A549 (cell line): ENCODE results near the gene MSTN. TPM values are rescaled to one million over a fixed set of nuclear protein-coding genes. Genes with fewer than 3 reads are reported as not detected.

Experiments
- ATAC-seq, 2 experiments: fragments of 200-7000 bp in 1 of 2; fragments of >200 bp in 1 of 2; cut with Nextera tagmentation in 1 of 2; cut with Tn5 transposase in 1 of 2; 3 replicates each; pipeline versions ENCODE4 v1.8.0 to v1.9.1; 2018 to 2020; ENCODE audit warnings: mild to moderate bottlenecking in 1 of 2, moderate library complexity in 1 of 2
- CTCF ChIA-PET: fragments of 300-600 bp; sonication (Branson Sonifier 250); formaldehyde crosslinking; extraction: SDS; loops from one replicate; lab custom pipeline; 2021; ENCODE audit warnings: antibody characterized with exemption, inconsistent platforms; lab: Yijun Ruan, JAX
- POLR2A ChIA-PET: fragments of 350-600 bp; formaldehyde crosslinking; extraction: SDS; loops from one replicate; lab custom pipeline; 2021; ENCODE audit warnings: antibody characterized with exemption, inconsistent platforms; lab: Yijun Ruan, JAX
- DNase-seq, 2 experiments: peaks; one replicate each; pipeline versions ENCODE4 v3.0.0 to v3.0.0-alpha.2; 2011 to 2016; ENCODE audit warnings: low read depth in 1 of 2, low spot score in 1 of 2
- FAIRE-seq: peaks from 2 replicates; lab custom pipeline; 2011; peaks lifted over from hg19 to GRCh38; lab: Jason Lieb, UNC
- H3K27ac ChIP-seq, 2 experiments: fragments of >200 bp; sonication (Bioruptor Twin); formaldehyde crosslinking; 3 replicates each; pipeline ENCODE4 v1.5.1; 2016 to 2017
- H3K4me1 ChIP-seq: fragments of >200 bp; sonication (Bioruptor Twin); formaldehyde crosslinking; 3 replicates; pipeline ENCODE4 v1.6.1; 2016
- H3K4me2 ChIP-seq: fragments of >200 bp; sonication (Bioruptor Twin); formaldehyde crosslinking; 3 replicates; pipeline ENCODE4 v1.6.1; 2016
- H3K4me3 ChIP-seq: fragments of >200 bp; sonication (Bioruptor Twin); formaldehyde crosslinking; 3 replicates; pipeline ENCODE4 v1.5.1; 2016
- H3K9me3 ChIP-seq: fragments of >200 bp; sonication (Bioruptor Twin); formaldehyde crosslinking; 3 replicates; pipeline ENCODE4 v1.6.1; 2016
- ATOH8 ChIP-seq: fragments of 250-450 bp; sonication (Bioruptor Pico); IDR thresholded peaks from 2 replicates; pipeline ENCODE4 v1.5.0; 2020; ENCODE audit warnings: low read depth, mild to moderate bottlenecking, moderate library complexity
- CBX2 ChIP-seq: fragments of 200-600 bp; sonication (generic); IDR thresholded peaks from 2 replicates; pipeline ENCODE4 v1.6.1; 2016; ENCODE audit warnings: low read depth, mild to moderate bottlenecking, borderline replicate concordance
- CBX8 ChIP-seq: fragments of 200-600 bp; sonication (generic); IDR thresholded peaks from 2 replicates; pipeline ENCODE4 v1.6.1; 2016
- CTCF ChIP-seq: fragments of >200 bp; sonication (Bioruptor Twin); formaldehyde crosslinking; IDR thresholded peaks from 3 replicates; pipeline ENCODE4 v1.5.1; 2016
- EHMT2 ChIP-seq: fragments of 200-600 bp; sonication (generic); IDR thresholded peaks from 2 replicates; pipeline ENCODE4 v1.6.1; 2016; ENCODE audit warnings: antibody characterized with exemption, low read depth, mild to moderate bottlenecking, moderate library complexity
- FOXS1 ChIP-seq: fragments of 250-450 bp; sonication (Bioruptor Pico); IDR thresholded peaks from 2 replicates; pipeline ENCODE4 v1.5.0; 2020; ENCODE audit warnings: mild to moderate bottlenecking, moderate library complexity
- HOXB13 ChIP-seq: fragments of 250-450 bp; sonication (Bioruptor Pico); IDR thresholded peaks from 2 replicates; pipeline ENCODE4 v1.5.0; 2020; ENCODE audit warnings: low read depth, mild to moderate bottlenecking, moderate library complexity
- JUN ChIP-seq, 2 experiments: fragments of >200 bp; sonication (Bioruptor Twin); formaldehyde crosslinking; IDR thresholded peaks; 2 replicates in 1 of 2; 3 replicates in 1 of 2; pipeline ENCODE4 v1.6.1; 2016 to 2017
- JUNB ChIP-seq: fragments of >200 bp; sonication (Bioruptor Twin); formaldehyde crosslinking; IDR thresholded peaks from 2 replicates; pipeline ENCODE4 v1.6.1; 2016
- KDM5A ChIP-seq: fragments of 200-600 bp; sonication (generic); IDR thresholded peaks from 2 replicates; pipeline ENCODE4 v1.6.1; 2016; ENCODE audit warnings: antibody characterized with exemption, mild to moderate bottlenecking
- NFE2L2 ChIP-seq: fragments of 150-350 bp; conservative IDR thresholded peaks from 2 replicates; pipeline ENCODE4 v1.6.1; 2014; ENCODE audit warnings: low read length
- NPAS2 ChIP-seq: fragments of 250-450 bp; sonication (Bioruptor Pico); IDR thresholded peaks from 2 replicates; pipeline ENCODE4 v1.8.0; 2022; ENCODE audit warnings: mild to moderate bottlenecking, moderate library complexity, borderline replicate concordance
- NR3C1 ChIP-seq: fragments of >200 bp; sonication (Bioruptor Twin); formaldehyde crosslinking; IDR thresholded peaks from 3 replicates; pipeline ENCODE4 v1.6.1; 2017
- PHF8 ChIP-seq: fragments of 200-600 bp; sonication (generic); IDR thresholded peaks from 2 replicates; pipeline ENCODE4 v1.6.1; 2016; ENCODE audit warnings: low read depth, mild to moderate bottlenecking, antibody characterized with exemption, moderate library complexity, borderline replicate concordance
- RARB ChIP-seq: fragments of 250-450 bp; sonication (Bioruptor Pico); IDR thresholded peaks from 2 replicates; pipeline ENCODE4 v1.8.0; 2021; ENCODE audit warnings: mild to moderate bottlenecking, moderate library complexity
- ZSCAN20 ChIP-seq: fragments of 250-450 bp; sonication (Bioruptor Pico); IDR thresholded peaks from 2 replicates; pipeline ENCODE4 v1.8.0; 2022; ENCODE audit warnings: mild to moderate bottlenecking, moderate library complexity
- WGBS: methylation state at CpG from one replicate; pipeline ENCODE4 v1.1.6; 2017; ENCODE audit errors: missing lambda C conversion rate; 5-methylcytosine and 5-hydroxymethylcytosine counted together
- polyA plus RNA-seq, 4 experiments: library from polyadenylated mRNA; depleted of rRNA in 3 of 4; stranded (reverse); fragments of >200 nt; fragmentation: RNase III in 1 of 4; extraction: RNeasy Plus Mini Kit Qiagen cat#74134 plus additional on column Dnase treatment in 1 of 4; gene quantifications; 2 replicates in 3 of 4; 3 replicates in 1 of 4; pipeline ENCODE4 v1.2.3, GENCODE V29; 2011 to 2017
- TF ChIP-seq, protein P1 (sequence below): IDR thresholded peaks from 2 replicates; pipeline ENCODE4 v1.6.1; 2012
- TF ChIP-seq, protein P2 (sequence below): IDR thresholded peaks from 2 replicates; pipeline ENCODE4 v1.6.1; 2012

The MSTN gene
- polyA plus RNA-seq, 2 of the 4 experiments (the other 2 are of a cell fraction): 0.06 to 0.13 TPM

DNA sequence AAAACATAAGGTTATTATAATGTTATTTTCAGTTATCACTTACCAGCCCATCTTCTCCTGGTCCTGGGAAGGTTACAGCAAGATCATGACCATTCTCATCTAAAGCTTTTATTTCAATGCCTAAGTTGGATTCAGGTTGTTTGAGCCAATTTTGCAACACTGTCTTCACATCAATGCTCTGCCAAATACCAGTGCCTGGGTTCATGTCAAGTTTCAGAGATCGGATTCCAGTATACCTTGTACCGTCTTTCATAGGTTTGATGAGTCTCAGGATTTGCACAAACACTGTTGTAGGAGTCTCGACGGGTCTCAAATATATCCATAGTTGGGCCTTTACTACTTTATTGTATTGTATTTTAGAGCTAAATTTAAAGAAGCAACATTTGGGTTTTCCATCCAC lies 2.5 kb downstream of the MSTN start:
- ChIA-PET CTCF (interaction anchor here (0.7 to 1.6 kb wide), 5 partner anchors 8 to 261 kb away, joined by 3 to 6 read pairs (median 4); no protein-coding TSS in a partner anchor), POLR2A (no interaction called here)
- WGBS: 96% methylated on average over 4 of the region's 4 CpGs
- no peaks in the 10 kb centered on the region for H3K4me1 ChIP-seq
- no peak for TF ChIP-seq CTCF
- TF ChIP-seq RARB: no peak
- TF ChIP-seq, protein P1, sequence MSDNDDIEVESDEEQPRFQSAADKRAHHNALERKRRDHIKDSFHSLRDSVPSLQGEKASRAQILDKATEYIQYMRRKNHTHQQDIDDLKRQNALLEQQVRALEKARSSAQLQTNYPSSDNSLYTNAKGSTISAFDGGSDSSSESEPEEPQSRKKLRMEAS: no peak
- no peak for TF ChIP-seq NFE2L2
- TF ChIP-seq, protein P2, sequence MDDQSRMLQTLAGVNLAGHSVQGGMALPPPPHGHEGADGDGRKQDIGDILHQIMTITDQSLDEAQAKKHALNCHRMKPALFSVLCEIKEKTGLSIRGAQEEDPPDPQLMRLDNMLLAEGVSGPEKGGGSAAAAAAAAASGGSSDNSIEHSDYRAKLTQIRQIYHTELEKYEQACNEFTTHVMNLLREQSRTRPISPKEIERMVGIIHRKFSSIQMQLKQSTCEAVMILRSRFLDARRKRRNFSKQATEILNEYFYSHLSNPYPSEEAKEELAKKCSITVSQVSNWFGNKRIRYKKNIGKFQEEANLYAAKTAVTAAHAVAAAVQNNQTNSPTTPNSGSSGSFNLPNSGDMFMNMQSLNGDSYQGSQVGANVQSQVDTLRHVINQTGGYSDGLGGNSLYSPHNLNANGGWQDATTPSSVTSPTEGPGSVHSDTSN: no peak
- TF ChIP-seq ZSCAN20 (CRISPR knock-in tag): no peak
- no peak for TF ChIP-seq CBX8
- no peak for TF ChIP-seq JUNB
- no peak for TF ChIP-seq CBX2
- no peak overlapping the region for H3K4me2 ChIP-seq
- H3K27ac ChIP-seq: no peak overlapping the region
- H3K4me3 ChIP-seq: no peak overlapping the region
- no peaks in the 10 kb centered on the region for H3K9me3 ChIP-seq
- DNase-seq (no peak), FAIRE-seq (no peak), ATAC-seq (no peak)

- Histone ChIP-seq H3K4me1 (no peaks in the 10 kb centered on the region), H3K4me2 (no peak overlapping the region), H3K4me3 (no peak overlapping the region), H3K27ac (no peak overlapping the region), H3K9me3 (no peaks in the 10 kb centered on the region)
- ATAC-seq: no peak
- FAIRE-seq: no peak
- ChIA-PET CTCF (no interaction called here), POLR2A (no interaction called here)
- DNase-seq: no peak
- 72% methylated on average over 5 of the region's 5 CpGs for whole genome bisulfite sequencing
- TF ChIP-seq ATOH8 (CRISPR knock-in tag) (no peak), PHF8 (no peak), HOXB13 (CRISPR knock-in tag) (no peak), FOXS1 (CRISPR knock-in tag) (no peak), EHMT2 (no peak), CTCF (no peak), KDM5A (no peak), JUN (IDR thresholded peaks at IDR 0.05) (no peak), NR3C1 (no peak), NPAS2 (CRISPR knock-in tag) (no peak)
- TF ChIP-seq, protein P1: no peak
Measured at GRCh38 chr2:190053426-190053825, 9.1 kb downstream of the MSTN start.
